Type B pancreatic cell (in vitro differentiated cells): ENCODE results near the gene CAV2. TPM values are rescaled to one million over a fixed set of nuclear protein-coding genes. Genes with fewer than 3 reads are reported as not detected.
"Not testable (repeated sequence)": the region's sequence is repeated elsewhere in the genome, so short reads cannot be mapped to it uniquely, and the experiment has no call there.

ENCODE experiments used
- DNase-seq: peaks from one replicate; pipeline ENCODE4 v3.0.0; 2021; ENCODE audit warnings: mixed read lengths; ENCODE audit not compliant: unreplicated experiment; ENCODE audit errors: extremely low spot score
- H3K27ac Mint-ChIP-seq: 2 replicates; pipeline ENCODE4 v1.8.0; 2021; ENCODE audit warnings: mild to moderate bottlenecking, mixed read lengths
- H3K27me3 Mint-ChIP-seq: 2 replicates; pipeline ENCODE4 v1.8.0; 2021; ENCODE audit warnings: mixed read lengths
- H3K36me3 Mint-ChIP-seq: 2 replicates; pipeline ENCODE4 v1.8.0; 2021; ENCODE audit warnings: mixed read lengths
- H3K4me1 Mint-ChIP-seq: one replicate; pipeline ENCODE4 v1.8.0; 2021; ENCODE audit warnings: mixed read lengths; ENCODE audit not compliant: unreplicated experiment
- H3K4me3 Mint-ChIP-seq: 2 replicates; pipeline ENCODE4 v1.8.0; 2021; ENCODE audit warnings: mild to moderate bottlenecking, mixed read lengths
- H3K9me3 Mint-ChIP-seq: 2 replicates; pipeline ENCODE4 v1.8.0; 2021; ENCODE audit warnings: mixed read lengths
- CTCF ChIP-seq: fragments of 200-600 bp; sonication (generic); conservative IDR thresholded peaks from 2 replicates; pipeline ENCODE4 v1.5.0; 2021; ENCODE audit warnings: antibody characterized with exemption, mild to moderate bottlenecking
- total RNA-seq: library from RNA; stranded (reverse); gene quantifications from 2 replicates; pipeline ENCODE4 v1.2.1, GENCODE V29; 2021; ENCODE audit warnings: low replicate concordance

CAV2 gene
- total RNA-seq, 1 donor from 2014 or later = 12.8 TPM

GRCh38 chr7:116477625-116478024 is 21.9 kb upstream of the CAV2 start:
- TF ChIP-seq CTCF = no peak
- DNase-seq = no peak
- Mint-ChIP-seq H3K4me3 (no peak overlapping the region), H3K9me3 (peaks cover 10% of the 10 kb centered on the region), H3K27me3 (no peaks in the 10 kb centered on the region), H3K4me1 (no peaks in the 10 kb centered on the region), H3K36me3 (no peaks in the 10 kb centered on the region), H3K27ac (no peak overlapping the region)

- DNase-seq = no peak
- no peaks in the 10 kb centered on the region for H3K27me3 Mint-ChIP-seq
- no peak overlapping the region for H3K4me3 Mint-ChIP-seq
- no peaks in the 10 kb centered on the region for H3K36me3 Mint-ChIP-seq
- H3K9me3 Mint-ChIP-seq = peaks cover 10% of the 10 kb centered on the region
- no peak for TF ChIP-seq CTCF
- H3K4me1 Mint-ChIP-seq = no peaks in the 10 kb centered on the region
- H3K27ac Mint-ChIP-seq = no peak overlapping the region
Observed at GRCh38 chr7:116478834-116479233, 20.7 kb upstream of the CAV2 start.

- Mint-ChIP-seq H3K27me3 (no peaks in the 10 kb centered on the region), H3K4me3 (no peak overlapping the region), H3K27ac (no peak overlapping the region), H3K4me1 (no peaks in the 10 kb centered on the region), H3K9me3 (no peaks in the 10 kb centered on the region), H3K36me3 (no peaks in the 10 kb centered on the region)
- TF ChIP-seq CTCF = no peak
- no peak for DNase-seq
Observed at GRCh38 chr7:116483271-116483942, 16.1 kb upstream of the CAV2 start.

- DNase-seq, H3K36me3 Mint-ChIP-seq, H3K4me3 Mint-ChIP-seq, H3K27me3 Mint-ChIP-seq, H3K27ac Mint-ChIP-seq, H3K4me1 Mint-ChIP-seq, H3K9me3 Mint-ChIP-seq: not testable (repeated sequence)
Observed at GRCh38 chr7:116484389-116484788, 15.1 kb upstream of the CAV2 start.

- Mint-ChIP-seq H3K27me3 (no peaks in the 10 kb centered on the region), H3K9me3 (no peaks in the 10 kb centered on the region), H3K4me3 (no peak overlapping the region), H3K27ac (no peak overlapping the region), H3K36me3 (no peaks in the 10 kb centered on the region), H3K4me1 (no peaks in the 10 kb centered on the region)
- no peak for DNase-seq
- TF ChIP-seq CTCF = no peak
Observed at GRCh38 chr7:116487907-116488521, 11.5 kb upstream of the CAV2 start.

GRCh38 chr7:116490351-116490750 is 9.2 kb upstream of the CAV2 start:
- Mint-ChIP-seq H3K27ac (no peak overlapping the region), H3K36me3 (no peaks in the 10 kb centered on the region), H3K4me1 (no peaks in the 10 kb centered on the region), H3K4me3 (no peak overlapping the region), H3K27me3 (no peaks in the 10 kb centered on the region), H3K9me3 (no peaks in the 10 kb centered on the region)
- no peak for TF ChIP-seq CTCF
- no peak for DNase-seq
